Measurements from ENCODE around the gene SEPTIN8. TPM values are rescaled to one million over a fixed set of nuclear protein-coding genes. Genes with fewer than 3 reads are reported as not detected.

The SEPTIN8 gene
- total and polyA plus RNA-seq, 2 of the 8 experiments (the other 6 are each of a cell fraction or from before 2014, with no cell fraction given) = 21.2 to 33.0 TPM

DNA sequence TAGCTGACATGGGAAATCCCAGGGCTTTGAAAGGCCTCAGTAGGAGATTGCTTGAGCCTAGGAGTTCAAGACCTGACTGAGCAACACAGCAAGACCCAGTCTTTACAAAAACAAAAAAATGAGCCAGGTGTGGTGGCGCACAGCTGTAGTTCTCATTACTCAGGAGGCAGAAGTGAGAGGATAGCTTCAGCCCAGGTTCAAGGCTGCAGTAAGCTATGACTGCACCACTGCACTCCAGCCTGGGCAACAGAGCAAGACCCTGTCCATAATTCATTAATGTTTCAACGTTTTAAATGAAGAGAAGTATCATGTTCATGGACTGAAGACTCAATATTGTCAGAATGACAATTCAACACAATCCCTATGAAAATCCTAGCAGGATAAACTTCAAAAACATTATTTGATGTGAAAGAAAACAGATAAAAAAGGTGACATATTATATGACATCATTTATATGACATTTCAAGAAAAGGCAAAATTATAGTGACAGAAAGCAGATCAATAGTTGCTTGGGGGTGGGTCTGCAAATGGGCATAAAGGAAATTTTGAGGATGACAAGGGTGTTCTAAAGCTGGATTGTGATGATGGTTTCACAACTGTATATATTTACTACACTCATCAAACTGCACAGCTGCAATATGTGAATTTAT is 43.4 kb downstream of the SEPTIN8 start:
- Histone ChIP-seq H3K18ac (ENCODE audit: extremely low read depth, low read length) (no peak overlapping the region), H3K56ac (replicated peaks; ENCODE audit: insufficient read length, low read depth, low read length) (no peak overlapping the region), H3K4me3 (ENCODE audit: extremely low read depth in 1 of 4, insufficient read depth in 2 of 4, low read depth in 3 of 4, low read length in 4 of 4) (no peak overlapping the region), H3K4me2 (ENCODE audit: insufficient read depth in 1 of 2, low read depth in 2 of 2, low read length in 2 of 2) (no peak overlapping the region), H2BK20ac (ENCODE audit: low read length) (no peak overlapping the region), H3K23ac (ENCODE audit: insufficient read length) (no peak overlapping the region), H4K20me1 (replicated peaks in 1 of 2; ENCODE audit: control insufficient read depth in 1 of 2, insufficient read depth in 2 of 2, low read length in 2 of 2) (no peaks in the 10 kb centered on the region), H3K36me3 (ENCODE audit: control insufficient read depth in 2 of 4, insufficient read depth in 4 of 4, low read length in 3 of 4) (no peaks in the 10 kb centered on the region; a peak in 1 of 8 replicates), H3K4ac (replicated peaks; ENCODE audit: insufficient read length, low read depth, low read length) (no peak overlapping the region), H3K27me3 (replicated peaks in 1 of 4; ENCODE audit: control insufficient read depth in 3 of 4, extremely low read depth in 1 of 4, insufficient read depth in 3 of 4, low read length in 3 of 4) (peaks cover 0 to 5% (median 0%) of the 10 kb centered on the region in 4 experiments; a peak in 1 of 7 replicates), H4K5ac (ENCODE audit: insufficient read length, low read depth, low read length) (no peak overlapping the region), H3K14ac (ENCODE audit: insufficient read length) (no peak overlapping the region), H4K91ac (replicated peaks; ENCODE audit: insufficient read length, low read length) (no peak overlapping the region), H2AK5ac (ENCODE audit: low read depth, low read length) (no peak overlapping the region), H2BK120ac (replicated peaks; ENCODE audit: low read depth, low read length) (no peak overlapping the region), H2AFZ (ENCODE audit: low read length) (no peak overlapping the region), H3K4me1 (replicated peaks in 1 of 4; ENCODE audit: control insufficient read depth in 3 of 4, insufficient read depth in 4 of 4, low read length in 3 of 4) (peaks cover 0 to 4% (median under 1%) of the 10 kb centered on the region in 4 experiments; a peak in 2 of 7 replicates), H3K9ac (replicated peaks in 1 of 4; ENCODE audit: extremely low read depth in 1 of 4, low read depth in 3 of 4, low read length in 3 of 4) (no peak overlapping the region), H2BK15ac (ENCODE audit: low read length) (no peak overlapping the region), H2BK5ac (ENCODE audit: low read depth, low read length) (no peak overlapping the region), H3K9me3 (ENCODE audit: insufficient read depth in 2 of 2, low read depth in 1 of 2, low read length in 1 of 2) (no peaks in the 10 kb centered on the region), H3K79me2 (ENCODE audit: control insufficient read depth in 1 of 2, insufficient read depth in 2 of 2, low read length in 2 of 2) (no peaks in the 10 kb centered on the region), H3K23me2 (ENCODE audit: low read depth, low read length) (peaks cover 3% of the 10 kb centered on the region; the same call in 1 of the 2 replicates), H4K8ac (ENCODE audit: extremely low read depth, insufficient read depth, low read length) (no peak overlapping the region), H3K27ac (ENCODE audit: low read depth, low read length) (no peak overlapping the region), H3K79me1 (ENCODE audit: low read depth, low read length) (no peaks in the 10 kb centered on the region; the same call in 1 of the 2 replicates), H2BK12ac (ENCODE audit: low read depth, low read length) (no peak overlapping the region)
- POLR2A ChIA-PET (ENCODE audit: partially characterized antibody) = no interaction called here
- no peak for DNase-seq (ENCODE audit: low read depth in 1 of 2, low spot score in 2 of 2)
- no peak for TF ChIP-seq RNF2 (IDR thresholded peaks at IDR 0.05; ENCODE audit: borderline replicate concordance, low read depth, low read length, missing control alignments, poor library complexity, severe bottlenecking)
- TF ChIP-seq GTF2F1 (IDR thresholded peaks at IDR 0.05; ENCODE audit: borderline replicate concordance, low read depth, low read length) = no peak
- no peak for TF ChIP-seq SAP30 (IDR thresholded peaks at IDR 0.05; ENCODE audit: insufficient read depth, insufficient replicate concordance, low read length)
- no peak for TF ChIP-seq NRF1 (IDR thresholded peaks at IDR 0.05; ENCODE audit: low read depth, low read length)
- no peak for TF ChIP-seq SIRT6 (IDR thresholded peaks at IDR 0.05; ENCODE audit: low read length)
- TF ChIP-seq SRF (IDR thresholded peaks at IDR 0.05; ENCODE audit: low read depth, low read length) = no peak
- TF ChIP-seq RBBP5 (IDR thresholded peaks at IDR 0.05; ENCODE audit: borderline replicate concordance, low read depth, low read length) = no peak
- no peak for TF ChIP-seq JUND (IDR thresholded peaks at IDR 0.05; ENCODE audit: low read length)
- no peak for TF ChIP-seq CBX8 (IDR thresholded peaks at IDR 0.05; ENCODE audit: borderline replicate concordance, low read depth, low read length)
- TF ChIP-seq POLR2AphosphoS5 (IDR thresholded peaks at IDR 0.05; ENCODE audit: low read depth, low read length) = no peak
- TF ChIP-seq ZNF274 (IDR thresholded peaks at IDR 0.05; ENCODE audit: borderline replicate concordance, extremely low read depth, low read length) = no peak
- WGBS, 2 experiments (ENCODE audit: extremely low coverage in 1 of 2, insufficient coverage in 1 of 2, insufficient read length in 1 of 2, insufficient replicate concordance in 2 of 2, low coverage in 1 of 2, low lambda C conversion rate in 2 of 2, missing lambda C conversion rate in 1 of 2) = 75% methylated on average over 2 of the region's 2 CpGs; no CpG with 5 or more reads in 1 of the 2 experiments
- CTCF ChIA-PET (ENCODE audit: partially characterized antibody) = interaction anchor here (0.8 to 1.5 kb wide), 3 partner anchors 13 to 206 kb away, joined by 3 to 6 read pairs (median 3); partner anchors contain the start of gene CCNI2
- no peak for FAIRE-seq

All from H1 (cell line).